Keratinocyte (primary cell): ENCODE results near the gene IER5. TPM values are rescaled to one million over a fixed set of nuclear protein-coding genes. Genes with fewer than 3 reads are reported as not detected.

ENCODE experiments used
- DNase-seq: peaks from one replicate; pipeline ENCODE4 v3.0.0-alpha.2; 2011; ENCODE audit warnings: low read depth, missing footprints, low spot score
- FAIRE-seq: peaks from 2 replicates; lab custom pipeline; 2011; peaks lifted over from hg19 to GRCh38; lab: Jason Lieb, UNC
- H2AFZ ChIP-seq: 2 replicates; pipeline ENCODE4 v1.6.0; 2012; ENCODE audit warnings: low read length, control low read depth, inconsistent platforms; ENCODE audit not compliant: control insufficient read depth
- H3K27ac ChIP-seq: 2 replicates; pipeline ENCODE4 v1.5.1; 2011; ENCODE audit warnings: low read length; ENCODE audit not compliant: control insufficient read depth, insufficient read depth
- H3K27me3 ChIP-seq: 3 replicates; pipeline ENCODE4 v1.6.0; 2011; ENCODE audit warnings: low read length; ENCODE audit not compliant: control insufficient read depth, insufficient read depth; ENCODE audit errors: extremely low read depth
- H3K36me3 ChIP-seq, 2 experiments: 2 replicates in 1 of 2; 3 replicates in 1 of 2; pipeline ENCODE4 v1.5.1; 2011; ENCODE audit warnings: low read length in 2 of 2, mild to moderate bottlenecking in 1 of 2; ENCODE audit not compliant: control insufficient read depth in 2 of 2, insufficient read depth in 2 of 2; ENCODE audit errors: extremely low read depth in 1 of 2
- H3K4me1 ChIP-seq: 3 replicates; pipeline ENCODE4 v1.5.1; 2011; ENCODE audit warnings: low read length; ENCODE audit not compliant: control insufficient read depth, insufficient read depth; ENCODE audit errors: extremely low read depth
- H3K4me2 ChIP-seq: 3 replicates; pipeline ENCODE4 v1.6.0; 2011; ENCODE audit warnings: low read depth, low read length; ENCODE audit not compliant: control insufficient read depth, insufficient read depth; ENCODE audit errors: extremely low read depth
- H3K4me3 ChIP-seq, 3 experiments: fragments of 200-600 bp in 1 of 3; sonication (generic) in 1 of 3; 2 replicates in 2 of 3; 3 replicates in 1 of 3; pipeline ENCODE4 v1.5.1; 2011 to 2016; ENCODE audit warnings: low read length in 3 of 3, mild to moderate bottlenecking in 3 of 3, control low read depth in 2 of 3, inconsistent platforms in 1 of 3, low read depth in 1 of 3, mixed read lengths in 1 of 3, mixed run types in 1 of 3, moderate library complexity in 1 of 3; ENCODE audit not compliant: control insufficient read depth in 2 of 3, insufficient read depth in 2 of 3; ENCODE audit errors: extremely low read depth in 1 of 3
- H3K79me2 ChIP-seq: 2 replicates; pipeline ENCODE4 v1.6.0; 2012; ENCODE audit warnings: low read length; ENCODE audit not compliant: control insufficient read depth, insufficient read depth
- H3K9ac ChIP-seq: 3 replicates; pipeline ENCODE4 v1.6.0; 2011; ENCODE audit warnings: low read length; ENCODE audit not compliant: control insufficient read depth, insufficient read depth; ENCODE audit errors: extremely low read depth
- H3K9me1 ChIP-seq: 3 replicates; pipeline ENCODE4 v1.6.0; 2011; ENCODE audit warnings: low read length; ENCODE audit not compliant: control insufficient read depth, insufficient read depth; ENCODE audit errors: extremely low read depth
- H3K9me3 ChIP-seq: 2 replicates; pipeline ENCODE4 v1.5.1; 2012; ENCODE audit warnings: low read depth, low read length; ENCODE audit not compliant: control insufficient read depth
- H4K20me1 ChIP-seq: 3 replicates; pipeline ENCODE4 v1.6.0; 2011; ENCODE audit warnings: low read length; ENCODE audit not compliant: control insufficient read depth, insufficient read depth; ENCODE audit errors: extremely low read depth
- EZH2 ChIP-seq: IDR thresholded peaks from one replicate; pipeline ENCODE4 v1.6.1; 2012; ENCODE audit warnings: inconsistent platforms, mild to moderate bottlenecking, low read length, moderate library complexity
- dilution Hi-C: fragments of 300-500 bp; cut with MboI; formaldehyde crosslinking; loops from one replicate; pipeline ENCODE4 v1.7.0; 2020; ENCODE audit warnings: low sequenced_read_pairs; ENCODE audit not compliant: extremely low pct_ligation_motif_present
- polyA minus RNA-seq, 3 experiments: library from RNA; depleted of rRNA, polyadenylated mRNA; stranded (reverse); fragments of >200 nt; gene quantifications; 1 replicate in 1 of 3; 2 replicates in 1 of 3; 3 replicates in 1 of 3; pipeline ENCODE4 v1.2.3, GENCODE V29; 2011
- polyA plus RNA-seq, 5 experiments: library from polyadenylated mRNA; depleted of rRNA in 3 of 5; stranded (reverse) in 3 of 5; stranded (forward) in 1 of 5; unstranded in 1 of 5; fragments of >200 nt; gene quantifications; 1 replicate in 1 of 5; 2 replicates in 3 of 5; 3 replicates in 1 of 5; pipeline versions ENCODE4 v1.2.1 to v1.2.3, GENCODE V29; 2011 to 2012; ENCODE audit warnings: missing spikeins in 2 of 5, low read depth in 1 of 5, low replicate concordance in 1 of 5
- TF ChIP-seq, protein P1 (sequence below), 3 experiments: IDR thresholded peaks in 1 of 3; conservative IDR thresholded peaks in 1 of 3; optimal IDR thresholded peaks in 1 of 3; 2 replicates in 2 of 3; 3 replicates in 1 of 3; pipeline versions ENCODE3 to v1.5.1; 2011; ENCODE audit warnings: low read length in 3 of 3, mild to moderate bottlenecking in 3 of 3, moderate library complexity in 2 of 3, control low read depth in 1 of 3, inconsistent platforms in 1 of 3; ENCODE audit not compliant: insufficient read depth in 2 of 3; ENCODE audit errors: extremely low read depth in 1 of 3

Gene IER5
- polyA plus RNA-seq (18.1 to 22.5 TPM (median 20.0 TPM) in 3 replicates), polyA minus RNA-seq (11.6 to 12.8 TPM (median 12.6 TPM) in 3 replicates)
- polyA plus RNA-seq (2011; ENCODE audit: low read depth), result 27.9 TPM
- 8.6 and 9.8 TPM in 2 replicates for polyA plus RNA-seq (2011; cell fraction: cytosol; rRNA removed)
- polyA plus RNA-seq (2011; cell fraction: nucleus; rRNA removed), result 32.8 and 33.5 TPM in 2 replicates
- polyA plus RNA-seq (2012; ENCODE audit: low replicate concordance), result 23.4 and 50.4 TPM in 2 replicates
- polyA minus RNA-seq (2011; cell fraction: cytosol; rRNA and poly(A)+ RNA removed), result 27.2 TPM
- 23.8 and 28.0 TPM in 2 replicates for polyA minus RNA-seq (2011; cell fraction: nucleus; rRNA and poly(A)+ RNA removed)

DNA sequence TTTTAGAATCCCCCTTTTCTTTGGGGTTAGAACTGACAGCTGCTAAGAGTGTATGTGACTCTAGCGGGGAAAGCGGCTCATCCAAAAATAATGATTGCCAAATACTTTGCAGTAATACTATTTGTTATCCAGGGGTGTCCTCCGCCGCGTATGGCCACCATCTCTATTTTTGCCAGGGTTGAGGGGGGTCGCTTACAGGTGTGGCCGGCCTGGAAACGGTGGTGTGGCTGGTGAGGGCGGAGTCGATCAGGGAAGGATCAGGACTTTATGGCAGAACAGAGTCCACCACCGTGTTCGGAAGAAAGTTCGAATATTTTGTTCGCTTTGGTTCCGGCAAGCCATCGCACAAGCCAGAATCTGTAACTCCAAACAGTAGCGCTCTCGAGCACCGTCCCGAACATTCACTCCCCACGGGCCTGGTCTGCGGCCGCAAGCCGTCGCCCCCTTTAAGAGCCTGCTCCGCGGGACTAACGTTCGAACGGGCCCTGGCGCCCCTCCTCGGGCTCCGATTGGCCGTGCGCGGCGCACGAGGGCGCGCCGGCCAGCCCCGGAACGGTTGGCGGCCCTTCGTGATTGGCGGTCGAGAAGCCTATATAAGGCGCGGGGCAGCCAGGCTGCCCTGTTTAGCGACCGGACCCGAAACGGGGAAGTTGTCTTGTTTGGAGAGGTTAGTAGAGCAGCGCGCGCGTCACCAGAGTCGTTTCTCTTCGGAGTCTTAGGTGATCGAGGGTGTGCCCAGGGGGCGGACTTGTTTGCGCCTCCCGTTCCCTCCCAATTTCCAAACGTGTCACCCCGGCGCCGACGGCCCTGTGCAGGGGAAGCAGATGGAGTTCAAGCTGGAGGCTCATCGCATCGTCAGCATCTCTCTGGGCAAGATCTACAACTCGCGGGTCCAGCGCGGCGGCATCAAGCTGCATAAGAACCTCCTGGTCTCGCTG, at the start of gene IER5:
IER5 (plus strand) TSS at position 622 of the 938 bp plus-strand sequence; CDS start at position 825, 203 bp downstream.
- no peak for FAIRE-seq
- peaks cover 50% of the 10 kb centered on the region for H3K79me2 ChIP-seq
- H4K20me1 ChIP-seq, result peaks cover 25% of the 10 kb centered on the region
- dilution Hi-C loops, result no loop called here
- peak within 1 kb of the TSS; percentile 98 for H3K4me2 ChIP-seq
- peak; percentile 98 for DNase-seq
- H3K27ac ChIP-seq, result peak within 1 kb of the TSS; percentile 96
- H3K4me1 ChIP-seq, result peaks cover 33% of the 10 kb centered on the region
- H3K4me3 ChIP-seq, result peak within 1 kb of the TSS; percentile 81 to 96 (median 89)
- peaks cover 4% of the 10 kb centered on the region for H3K9me1 ChIP-seq
- no peaks in the 10 kb centered on the region for H3K9me3 ChIP-seq
- peak within 1 kb of the TSS; percentile 95 for H2AFZ ChIP-seq
- peak within 1 kb of the TSS; percentile 97 for H3K9ac ChIP-seq
- no peak for TF ChIP-seq EZH2
- TF ChIP-seq, protein P1, sequence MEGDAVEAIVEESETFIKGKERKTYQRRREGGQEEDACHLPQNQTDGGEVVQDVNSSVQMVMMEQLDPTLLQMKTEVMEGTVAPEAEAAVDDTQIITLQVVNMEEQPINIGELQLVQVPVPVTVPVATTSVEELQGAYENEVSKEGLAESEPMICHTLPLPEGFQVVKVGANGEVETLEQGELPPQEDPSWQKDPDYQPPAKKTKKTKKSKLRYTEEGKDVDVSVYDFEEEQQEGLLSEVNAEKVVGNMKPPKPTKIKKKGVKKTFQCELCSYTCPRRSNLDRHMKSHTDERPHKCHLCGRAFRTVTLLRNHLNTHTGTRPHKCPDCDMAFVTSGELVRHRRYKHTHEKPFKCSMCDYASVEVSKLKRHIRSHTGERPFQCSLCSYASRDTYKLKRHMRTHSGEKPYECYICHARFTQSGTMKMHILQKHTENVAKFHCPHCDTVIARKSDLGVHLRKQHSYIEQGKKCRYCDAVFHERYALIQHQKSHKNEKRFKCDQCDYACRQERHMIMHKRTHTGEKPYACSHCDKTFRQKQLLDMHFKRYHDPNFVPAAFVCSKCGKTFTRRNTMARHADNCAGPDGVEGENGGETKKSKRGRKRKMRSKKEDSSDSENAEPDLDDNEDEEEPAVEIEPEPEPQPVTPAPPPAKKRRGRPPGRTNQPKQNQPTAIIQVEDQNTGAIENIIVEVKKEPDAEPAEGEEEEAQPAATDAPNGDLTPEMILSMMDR (optimal IDR thresholded peaks at IDR 0.05 in 1 of 3, IDR thresholded peaks at IDR 0.05 in 1 of 3, conservative IDR thresholded peaks at IDR 0.05 in 1 of 3; ENCODE audit: extremely low read depth in 1 of 3, insufficient read depth in 2 of 3, low read length in 3 of 3), result no peak
- peaks cover 7 to 15% of the 10 kb centered on the region in 2 experiments for H3K36me3 ChIP-seq
- no peaks in the 10 kb centered on the region for H3K27me3 ChIP-seq

DNA sequence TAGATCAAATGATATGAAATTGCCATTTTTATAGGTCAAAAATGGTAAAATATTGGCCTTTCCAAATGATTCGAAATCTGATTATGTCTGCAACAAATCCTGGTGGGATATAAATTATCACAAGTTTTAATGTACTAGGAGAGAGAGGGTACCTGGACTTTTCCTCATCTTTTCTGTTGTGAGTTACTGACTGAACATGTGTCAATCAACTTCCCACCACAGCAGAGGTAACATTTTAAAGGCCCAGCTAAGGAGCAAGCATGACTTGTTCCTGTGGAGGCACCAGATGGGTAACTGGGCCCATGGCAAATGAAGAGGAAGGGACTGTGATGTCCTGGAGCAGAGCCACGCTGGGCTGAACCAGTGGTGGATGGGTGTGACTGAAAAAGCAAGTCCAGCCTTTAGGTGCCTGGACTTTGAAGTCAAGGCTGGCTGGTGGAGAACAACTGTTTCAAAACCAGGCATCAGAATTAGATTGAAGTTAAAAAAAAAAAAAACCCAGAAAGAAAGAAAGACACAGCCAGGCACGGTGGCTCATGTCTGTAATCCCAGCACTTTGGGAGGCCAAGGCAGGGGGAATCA, 48.1 kb upstream of the IER5 start:
- Histone ChIP-seq H3K4me3 (no peak overlapping the region), H3K36me3 (no peaks in the 10 kb centered on the region), H3K79me2 (no peaks in the 10 kb centered on the region), H3K9me3 (no peaks in the 10 kb centered on the region), H4K20me1 (no peaks in the 10 kb centered on the region), H3K27me3 (no peaks in the 10 kb centered on the region), H3K4me1 (peaks cover 27% of the 10 kb centered on the region), H3K27ac (no peak overlapping the region), H2AFZ (no peak overlapping the region), H3K9me1 (no peaks in the 10 kb centered on the region), H3K9ac (no peak overlapping the region), H3K4me2 (no peak overlapping the region)
- DNase-seq (no peak), FAIRE-seq (no peak)
- dilution Hi-C loops, result no loop called here
- no peak for TF ChIP-seq EZH2
- TF ChIP-seq, protein P1 (optimal IDR thresholded peaks at IDR 0.05 in 1 of 3, IDR thresholded peaks at IDR 0.05 in 1 of 3, conservative IDR thresholded peaks at IDR 0.05 in 1 of 3; ENCODE audit: extremely low read depth in 1 of 3, insufficient read depth in 2 of 3, low read length in 3 of 3), result no peak
